Left kidney (tissue), 8 donors: ENCODE measurements around the gene FBXL4. TPM values are rescaled to one million over a fixed set of nuclear protein-coding genes. Genes with fewer than 3 reads are reported as not detected.

Experiments
- DNase-seq: peaks from one replicate; pipeline ENCODE4 v3.0.0-alpha.2; 2013
- long read RNA-seq, 8 donors: transcript quantifications; one replicate each; lab custom pipeline, GENCODE V29; 2026
- polyA plus RNA-seq: library from polyadenylated mRNA; unstranded; fragments of 120-200 nt; gene quantifications from one replicate; pipeline ENCODE4 v1.2.1, GENCODE V29; 2013; ENCODE audit not compliant: insufficient read length

FBXL4 gene
- polyA plus RNA-seq = 30.2 TPM
- long read RNA-seq, donor 1, full-length matches to known transcripts = 4 of 9 reads
- long read RNA-seq, donor 1, partial matches to known transcripts = 5 of 9 reads
- long read RNA-seq, donor 1, other reads (novel, unspliced or antisense) = 0 of 9 reads
- long read RNA-seq, donor 2, full-length matches to known transcripts = 1 of 7 reads
- long read RNA-seq, donor 2, partial matches to known transcripts = 6 of 7 reads
- long read RNA-seq, donor 2, other reads (novel, unspliced or antisense) = 0 of 7 reads
- long read RNA-seq, donor 3, full-length matches to known transcripts = 1 of 1 reads
- long read RNA-seq, donor 3, partial matches to known transcripts = 0 of 1 reads
- long read RNA-seq, donor 3, other reads (novel, unspliced or antisense) = 0 of 1 reads
- long read RNA-seq, donor 4 = 0 reads
- long read RNA-seq, donor 5, full-length matches to known transcripts = 4 of 4 reads
- long read RNA-seq, donor 5, partial matches to known transcripts = 0 of 4 reads
- long read RNA-seq, donor 5, other reads (novel, unspliced or antisense) = 0 of 4 reads
- long read RNA-seq, donor 6, partial matches to known transcripts = 0 of 1 reads
- long read RNA-seq, donor 6, other reads (novel, unspliced or antisense) = 0 of 1 reads
- long read RNA-seq, donor 7, full-length matches to known transcripts = 1 of 1 reads
- long read RNA-seq, donor 7, partial matches to known transcripts = 0 of 1 reads
- long read RNA-seq, donor 7, other reads (novel, unspliced or antisense) = 0 of 1 reads
- long read RNA-seq, donor 8, partial matches to known transcripts = 0 of 1 reads
- long read RNA-seq, donor 8, other reads (novel, unspliced or antisense) = 0 of 1 reads

GRCh38 chr6:98947411-98948292, at the start of gene FBXL4:
FBXL4 (minus strand) TSS chr6:98947946; CDS start chr6:98926988, 20,958 bp downstream.
- peak; percentile 59 for DNase-seq

DNA sequence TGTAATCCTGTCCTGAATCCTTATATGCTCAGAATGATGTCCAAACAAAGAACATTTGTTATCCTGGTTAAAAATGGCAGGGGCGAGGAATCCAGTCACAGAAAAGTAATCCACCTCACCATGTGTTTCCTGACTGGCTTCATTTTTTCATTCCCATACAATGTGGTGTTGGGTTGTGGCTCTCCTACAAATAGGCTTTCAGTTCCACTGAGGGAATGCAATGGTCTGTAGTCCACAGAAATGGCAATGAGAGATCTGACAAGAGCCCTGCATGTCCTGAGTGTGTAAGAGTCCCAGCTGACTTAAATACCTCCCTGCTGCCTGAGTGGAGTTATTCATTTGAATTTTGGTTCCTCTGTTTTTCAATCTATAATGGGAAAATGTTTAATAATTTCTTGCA, 47.4 kb upstream of the FBXL4 start:
- no peak for DNase-seq

- DNase-seq = no peak
Measured at GRCh38 chr6:98992535-98992934, 44.8 kb upstream of the FBXL4 start.

DNA sequence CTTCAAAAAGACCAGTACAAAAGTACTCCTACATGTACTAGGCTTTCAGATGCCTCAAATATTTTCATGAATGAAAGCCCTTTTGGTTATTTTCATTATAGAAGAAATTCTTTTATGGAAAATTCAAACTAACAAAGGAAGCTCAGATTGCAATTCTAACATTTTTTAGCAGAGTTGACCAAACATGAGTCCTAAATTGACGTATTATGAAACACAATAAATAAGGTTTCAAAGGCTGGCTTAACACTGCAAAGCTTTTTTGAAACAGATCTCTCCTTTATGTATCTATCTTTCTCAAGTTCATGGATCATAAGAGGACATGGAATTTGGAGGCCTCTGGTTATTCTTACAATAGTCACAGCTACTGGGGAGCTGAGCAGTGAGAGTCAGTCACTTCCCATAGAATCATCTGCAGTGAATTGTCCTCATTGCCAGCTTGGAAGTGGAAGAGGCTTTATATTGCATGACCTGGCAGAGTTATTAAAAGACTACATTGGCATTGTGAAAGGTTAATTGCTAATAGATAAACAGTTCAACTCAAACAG, 38.4 kb upstream of the FBXL4 start:
- DNase-seq = no peak

GRCh38 chr6:98985391-98985790, 37.6 kb upstream of the FBXL4 start:
- no peak for DNase-seq

- DNase-seq = no peak
Measured at GRCh38 chr6:98984121-98984520, 36.4 kb upstream of the FBXL4 start.

- DNase-seq = no peak
Measured at GRCh38 chr6:98981473-98981872, 33.7 kb upstream of the FBXL4 start.

DNA sequence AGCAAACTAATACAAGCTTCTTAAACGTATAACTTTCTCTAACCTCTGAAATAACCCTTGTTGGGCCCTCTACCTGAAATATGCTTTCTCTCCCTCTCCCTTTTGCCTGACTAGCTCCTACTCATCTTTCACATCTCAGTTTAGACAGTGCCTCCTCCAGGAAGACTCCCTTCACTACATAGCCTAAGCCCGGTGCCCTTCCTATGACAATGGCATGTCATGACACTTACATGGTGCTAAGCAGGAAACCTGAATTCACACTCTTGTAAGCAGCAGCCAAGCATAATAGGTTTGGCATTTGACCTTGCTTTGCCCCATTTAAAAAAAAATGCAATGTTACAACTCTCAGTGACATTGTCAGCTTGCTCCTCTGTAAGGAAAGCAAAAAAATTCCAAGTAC, 33.1 kb upstream of the FBXL4 start:
- DNase-seq = no peak

DNA sequence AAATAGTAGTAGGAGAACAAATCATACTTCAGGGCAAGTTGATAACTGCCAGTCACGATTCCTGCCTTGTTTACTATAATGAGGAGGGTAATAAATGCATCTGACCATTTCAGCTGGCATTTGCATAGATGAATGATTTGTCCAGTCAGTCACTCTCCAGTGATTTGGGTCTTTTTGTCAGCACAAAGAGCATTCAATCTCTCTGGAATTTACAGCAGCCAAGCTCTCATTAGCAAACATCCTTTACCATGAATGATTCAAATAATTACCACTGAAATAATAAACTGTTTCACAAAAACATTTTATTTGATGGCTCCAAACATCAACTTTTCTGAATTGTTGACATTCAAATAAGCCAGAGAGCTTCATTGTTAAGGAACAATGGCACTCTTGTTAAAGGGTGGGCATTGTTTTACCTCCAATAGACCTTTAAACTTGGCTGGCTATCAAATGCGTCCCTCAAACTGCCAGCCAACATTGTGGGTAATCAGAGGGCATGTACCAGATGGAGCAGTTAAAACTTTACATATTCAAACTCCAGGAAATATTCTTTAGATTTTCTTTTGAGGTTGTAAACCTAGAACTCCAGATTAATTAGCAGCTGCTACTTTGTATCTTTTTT, 30.0 kb upstream of the FBXL4 start:
- no peak for DNase-seq

DNA sequence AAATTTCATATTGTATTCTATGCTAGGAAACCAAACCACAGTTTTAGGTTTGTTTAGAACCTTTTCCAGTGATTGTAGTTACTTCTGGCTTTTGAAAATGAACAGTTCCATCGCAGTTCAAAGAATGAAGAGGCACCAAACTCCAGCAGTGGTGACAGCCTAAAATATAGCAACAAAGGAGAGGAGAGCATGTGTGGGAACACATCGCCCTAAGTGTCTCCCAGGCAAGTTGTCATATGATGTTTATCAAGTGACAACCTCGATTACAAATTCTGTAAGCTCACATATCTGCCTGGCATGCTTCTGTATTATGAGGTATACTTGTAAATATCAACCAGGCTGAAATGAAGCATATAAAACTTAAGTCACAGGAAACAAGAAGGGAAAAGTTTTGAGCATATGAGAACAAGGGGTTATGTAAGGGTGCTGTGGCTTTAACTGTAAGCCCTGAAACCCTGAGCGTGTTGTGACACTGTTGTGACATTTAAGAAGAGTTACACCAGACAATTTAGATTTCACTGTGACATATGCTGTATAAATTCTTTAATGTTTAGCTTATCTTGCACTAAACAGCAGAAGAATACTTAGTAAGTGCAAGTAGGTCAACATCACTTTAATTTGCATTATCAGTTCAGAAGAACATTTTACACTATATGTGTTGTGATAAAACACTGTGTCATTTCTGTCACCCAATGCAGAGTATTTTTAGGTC, 29.1 kb upstream of the FBXL4 start:
- no peak for DNase-seq

- DNase-seq = no peak
Measured at GRCh38 chr6:98975421-98975820, 27.7 kb upstream of the FBXL4 start.

DNA sequence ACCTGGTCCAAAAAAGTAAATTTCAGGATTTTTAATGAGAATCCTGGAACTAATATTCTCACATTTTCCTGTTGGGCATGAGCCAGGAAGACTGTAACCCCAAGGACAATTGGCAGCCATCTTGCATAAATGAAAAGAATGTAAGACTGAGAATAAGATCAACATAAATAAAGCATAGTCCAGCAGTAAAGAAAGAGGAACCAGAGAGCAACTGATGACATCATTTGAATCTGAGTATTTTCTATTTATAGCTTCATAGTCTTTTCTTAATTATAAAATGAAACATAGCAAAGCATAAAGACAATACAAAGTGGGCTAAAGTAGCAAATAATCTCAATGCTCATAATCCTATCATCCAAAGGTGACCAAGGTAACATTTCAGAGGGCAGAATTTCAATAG, 26.6 kb upstream of the FBXL4 start:
- DNase-seq = no peak

DNA sequence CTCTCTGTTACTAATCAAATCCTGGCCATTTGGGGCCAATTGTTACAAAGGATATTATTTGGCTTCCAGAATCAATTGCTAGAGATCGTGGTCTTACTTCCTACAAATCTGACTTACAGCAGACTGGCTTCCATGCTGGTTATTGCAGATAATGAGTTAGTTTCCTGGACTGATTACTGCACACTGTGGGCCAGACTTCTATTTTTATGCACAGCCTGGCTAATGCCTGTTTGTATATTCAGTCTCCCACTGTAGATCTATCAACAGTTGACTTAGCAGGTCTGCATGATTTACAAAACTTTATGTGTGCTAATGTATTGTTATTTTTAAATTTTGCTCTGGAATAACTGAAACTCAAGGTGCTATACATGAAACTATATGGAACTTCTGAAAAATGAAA, 25.8 kb upstream of the FBXL4 start:
- no peak for DNase-seq

GRCh38 chr6:98971303-98971702, 23.6 kb upstream of the FBXL4 start:
- DNase-seq = no peak

DNA sequence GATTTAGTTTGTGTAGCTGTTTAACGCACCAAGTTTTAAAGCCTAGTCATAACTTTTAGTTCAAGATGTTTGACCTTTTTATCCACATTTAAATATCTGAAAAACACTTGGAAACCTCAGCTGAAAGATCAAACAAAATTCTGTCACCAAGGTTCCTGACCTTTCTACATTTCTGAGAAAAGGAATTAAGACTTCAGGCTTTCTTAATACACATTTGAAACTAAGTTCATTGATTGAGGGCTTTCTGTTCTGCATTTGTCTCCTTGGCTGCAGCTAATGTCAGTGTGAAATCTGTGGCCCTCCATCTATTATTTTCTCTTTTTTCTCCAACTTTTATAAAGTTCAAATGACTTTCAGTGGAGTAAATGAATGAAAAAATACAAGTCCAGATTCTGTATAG, 22.7 kb upstream of the FBXL4 start:
- no peak for DNase-seq

DNA sequence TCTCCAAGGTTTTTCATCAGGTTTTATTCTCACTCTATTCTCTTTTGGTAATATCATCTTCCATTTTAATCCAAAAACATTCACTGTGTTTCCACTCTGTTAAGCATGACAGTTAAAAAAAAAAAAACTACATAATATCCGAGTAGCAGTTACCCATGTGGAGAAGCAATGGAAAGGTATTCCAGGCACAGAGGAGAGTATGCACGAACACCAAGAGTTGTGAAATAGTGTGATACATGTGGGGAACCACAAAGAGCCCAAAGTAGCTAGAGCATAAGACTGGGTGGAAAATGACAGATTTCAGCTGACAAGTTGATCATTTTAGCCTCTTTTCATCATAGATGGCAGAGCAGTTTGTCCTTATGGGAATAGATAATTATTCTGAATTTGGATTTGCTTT, 19.9 kb upstream of the FBXL4 start:
- DNase-seq = no peak

DNA sequence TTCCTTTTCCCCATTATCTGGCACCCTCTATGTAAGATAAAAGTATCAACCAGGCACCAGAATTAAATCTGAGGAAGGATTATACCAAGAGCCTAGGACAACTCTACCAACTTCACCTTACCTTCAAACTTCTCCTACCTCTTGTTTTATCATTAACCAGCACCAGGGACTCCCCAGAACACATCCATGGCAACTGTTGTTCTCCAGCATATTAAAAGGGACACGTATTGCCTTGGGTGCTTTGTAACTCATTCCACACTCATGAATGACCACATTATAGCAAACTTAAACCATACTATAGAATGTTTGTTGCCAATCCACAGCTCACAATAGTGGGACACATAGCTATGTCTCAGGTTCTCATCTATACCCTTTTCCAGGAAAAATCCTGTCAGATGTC, 11.9 kb upstream of the FBXL4 start:
- DNase-seq = no peak

DNA sequence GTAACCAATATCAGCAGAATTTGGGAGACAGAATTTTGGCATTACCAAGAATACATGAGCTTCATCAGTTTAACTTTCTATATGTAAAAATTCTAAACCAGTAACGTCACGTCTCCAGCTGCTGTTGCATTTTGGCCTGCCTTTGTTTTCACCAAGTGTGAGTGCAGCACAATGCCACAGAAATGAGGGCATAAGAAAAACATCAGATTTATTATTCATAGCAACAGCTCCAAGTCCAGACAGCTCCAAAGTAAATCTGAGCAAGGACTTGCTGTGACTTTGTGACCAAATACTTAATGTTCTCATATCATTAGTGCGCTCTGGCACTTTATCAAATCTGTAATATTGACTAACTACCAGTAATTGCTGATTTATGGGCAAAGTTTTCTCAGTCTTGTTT, 11.0 kb upstream of the FBXL4 start:
- no peak for DNase-seq

DNA sequence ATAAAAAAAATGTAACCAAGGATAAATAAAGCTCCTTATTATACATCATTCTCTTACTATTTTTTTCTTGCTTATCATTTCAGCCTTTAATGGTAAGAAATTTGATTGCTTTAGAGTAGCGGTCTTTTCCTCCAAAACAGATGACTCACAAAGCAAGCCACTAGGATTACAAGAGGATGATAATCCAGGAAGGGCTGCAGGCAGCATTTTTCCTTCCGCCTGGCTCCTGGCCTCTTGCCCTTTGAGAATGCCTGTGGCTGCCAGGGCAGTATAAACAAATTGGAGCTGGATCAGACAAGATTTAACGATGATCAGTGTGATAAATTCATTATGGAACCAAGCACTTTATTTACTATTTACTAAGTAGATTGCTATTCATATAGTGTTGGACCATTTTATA, 9.7 kb upstream of the FBXL4 start:
- no peak for DNase-seq

GRCh38 chr6:98949589-98949988, 1.8 kb upstream of the FBXL4 start:
- DNase-seq = no peak

DNA sequence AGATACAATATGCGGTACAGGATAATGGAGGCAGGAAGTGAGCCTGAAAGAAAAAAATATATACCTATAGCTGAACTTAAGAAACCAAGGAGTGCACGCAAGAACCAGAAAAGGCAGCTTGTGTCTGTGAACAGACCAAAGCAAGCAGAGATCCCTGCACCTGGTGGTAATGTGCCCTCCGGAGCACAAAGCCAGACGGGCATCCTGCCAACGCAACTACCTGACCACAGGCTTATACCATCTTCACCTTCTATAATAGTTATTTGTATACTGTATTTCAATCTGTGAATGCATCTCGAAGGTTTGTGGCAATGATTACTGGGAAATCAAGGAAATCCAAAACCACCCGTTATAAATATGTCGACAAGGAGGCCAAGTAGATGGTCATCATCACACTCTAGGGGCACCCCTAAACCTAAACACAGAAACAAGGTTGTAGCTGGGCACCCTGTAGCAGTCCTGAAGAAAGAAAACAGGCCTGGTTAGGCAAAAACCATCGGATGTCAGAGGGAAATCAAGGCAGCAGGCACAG, 801 bp downstream of the FBXL4 start:
- no peak for DNase-seq
